ENCODE measurements around the gene LUZP2.
A peak's percentile ranks its signal among the peaks of the same experiment; 100 is the strongest.

The LUZP2 gene

DNA sequence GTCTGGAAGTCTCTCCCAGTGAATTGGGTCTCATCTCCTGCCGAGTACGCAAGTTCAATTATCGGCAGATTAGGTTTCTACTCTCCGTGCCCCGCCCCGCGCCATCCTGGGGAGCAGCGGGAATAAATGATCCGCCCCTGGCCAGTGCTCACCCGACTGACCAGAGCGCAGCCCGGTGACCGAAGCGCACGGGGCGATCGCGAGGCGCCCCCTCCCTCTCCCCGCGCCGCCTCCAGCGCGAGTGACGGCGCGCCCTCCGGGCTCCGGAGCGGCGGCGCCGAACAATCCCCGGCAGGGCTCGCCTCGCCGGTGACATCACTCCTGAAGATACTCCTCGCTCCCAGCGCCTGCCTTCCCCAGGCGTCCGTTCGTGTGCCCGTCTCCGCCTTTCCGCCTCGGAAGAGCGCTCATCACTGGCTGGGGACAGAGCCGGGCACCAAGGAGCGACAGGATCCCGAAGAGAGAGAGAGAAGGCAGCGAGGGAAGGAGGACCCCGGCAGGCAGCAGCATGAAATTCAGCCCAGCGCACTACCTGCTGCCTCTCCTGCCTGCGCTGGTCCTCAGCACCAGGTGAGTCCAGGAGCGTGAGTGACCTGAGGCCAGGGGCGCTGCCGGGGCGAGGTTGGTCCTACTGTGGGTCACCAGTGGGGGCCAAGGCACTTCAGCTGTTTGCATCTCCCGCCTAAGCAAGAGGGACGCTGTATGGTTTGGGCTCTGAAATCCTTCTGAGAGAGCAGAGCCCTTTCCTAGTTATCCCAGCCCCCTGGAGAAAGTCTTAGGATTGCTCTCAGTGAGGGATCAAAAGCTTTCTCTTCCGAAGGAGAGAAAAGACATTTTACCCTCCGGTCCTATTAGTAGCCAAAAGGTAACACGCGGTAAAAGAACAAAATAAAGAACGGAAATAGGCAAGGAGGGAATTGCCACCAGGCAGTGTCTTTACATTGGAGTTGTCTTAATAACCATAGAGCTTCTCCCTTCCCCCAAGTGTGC lies at the start of gene LUZP2:
TSS of gene LUZP2 (plus strand) at position 318 of the 990 bp plus-strand sequence.
- H3K27ac ChIP-seq = peak within 1 kb of the TSS; percentile 69
- TF ChIP-seq ZFX (IDR thresholded peaks at IDR 0.05) = no peak
- TF ChIP-seq, protein P1, sequence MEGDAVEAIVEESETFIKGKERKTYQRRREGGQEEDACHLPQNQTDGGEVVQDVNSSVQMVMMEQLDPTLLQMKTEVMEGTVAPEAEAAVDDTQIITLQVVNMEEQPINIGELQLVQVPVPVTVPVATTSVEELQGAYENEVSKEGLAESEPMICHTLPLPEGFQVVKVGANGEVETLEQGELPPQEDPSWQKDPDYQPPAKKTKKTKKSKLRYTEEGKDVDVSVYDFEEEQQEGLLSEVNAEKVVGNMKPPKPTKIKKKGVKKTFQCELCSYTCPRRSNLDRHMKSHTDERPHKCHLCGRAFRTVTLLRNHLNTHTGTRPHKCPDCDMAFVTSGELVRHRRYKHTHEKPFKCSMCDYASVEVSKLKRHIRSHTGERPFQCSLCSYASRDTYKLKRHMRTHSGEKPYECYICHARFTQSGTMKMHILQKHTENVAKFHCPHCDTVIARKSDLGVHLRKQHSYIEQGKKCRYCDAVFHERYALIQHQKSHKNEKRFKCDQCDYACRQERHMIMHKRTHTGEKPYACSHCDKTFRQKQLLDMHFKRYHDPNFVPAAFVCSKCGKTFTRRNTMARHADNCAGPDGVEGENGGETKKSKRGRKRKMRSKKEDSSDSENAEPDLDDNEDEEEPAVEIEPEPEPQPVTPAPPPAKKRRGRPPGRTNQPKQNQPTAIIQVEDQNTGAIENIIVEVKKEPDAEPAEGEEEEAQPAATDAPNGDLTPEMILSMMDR (conservative IDR thresholded peaks at IDR 0.05) = peak; percentile 47

DNA sequence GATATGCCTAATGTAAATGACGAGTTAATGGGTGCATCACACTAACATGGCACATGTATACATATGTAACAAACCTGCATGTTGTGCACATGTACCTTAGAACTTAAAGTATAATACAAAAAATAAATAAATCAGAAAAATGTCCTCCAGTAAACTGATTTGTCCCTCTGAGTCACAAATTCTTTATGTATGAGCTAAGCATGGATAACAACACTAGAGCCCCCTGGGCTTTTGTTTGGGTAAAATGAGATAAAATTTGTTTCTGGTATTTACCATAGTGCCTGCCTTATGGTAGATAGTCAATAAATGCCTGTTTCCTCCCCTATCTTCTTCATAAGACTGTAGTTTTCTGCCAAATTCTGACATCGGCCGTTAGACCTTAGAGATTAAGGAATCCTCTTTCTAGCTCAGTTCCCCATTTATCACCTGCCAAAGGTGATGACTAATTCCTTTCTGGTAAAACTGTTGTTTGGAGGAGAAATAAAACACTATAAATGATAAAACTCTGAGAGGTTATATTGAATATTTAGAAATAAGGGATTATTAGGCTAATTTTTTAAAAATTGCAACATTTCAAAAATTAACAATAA lies 43.6 kb upstream of the LUZP2 start:
- TF ChIP-seq, protein P1 (conservative IDR thresholded peaks at IDR 0.05) = no peak
- TF ChIP-seq ZFX (IDR thresholded peaks at IDR 0.05) = no peak
- no peak overlapping the region for H3K27ac ChIP-seq

DNA sequence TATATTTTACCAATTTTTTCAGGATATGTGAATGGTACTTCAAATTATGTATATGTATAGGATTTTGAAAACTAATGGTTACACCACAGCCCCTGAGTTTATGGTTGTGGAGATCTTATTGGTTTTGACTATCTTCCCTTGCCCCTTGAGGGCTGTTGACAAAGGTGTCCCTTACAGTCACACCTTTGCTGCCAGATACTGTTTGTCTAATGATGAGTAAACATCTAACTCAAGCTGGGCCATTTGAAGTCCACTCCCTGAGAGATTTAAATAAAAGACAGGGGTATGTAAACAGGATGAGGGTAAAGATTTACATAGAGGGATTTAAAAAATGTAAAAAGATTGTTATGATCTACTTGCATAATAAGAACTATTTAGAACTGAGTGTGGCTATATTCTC lies 38.9 kb upstream of the LUZP2 start:
- H3K27ac ChIP-seq = no peak overlapping the region
- TF ChIP-seq, protein P1 (conservative IDR thresholded peaks at IDR 0.05) = no peak
- no peak for TF ChIP-seq ZFX (IDR thresholded peaks at IDR 0.05)

DNA sequence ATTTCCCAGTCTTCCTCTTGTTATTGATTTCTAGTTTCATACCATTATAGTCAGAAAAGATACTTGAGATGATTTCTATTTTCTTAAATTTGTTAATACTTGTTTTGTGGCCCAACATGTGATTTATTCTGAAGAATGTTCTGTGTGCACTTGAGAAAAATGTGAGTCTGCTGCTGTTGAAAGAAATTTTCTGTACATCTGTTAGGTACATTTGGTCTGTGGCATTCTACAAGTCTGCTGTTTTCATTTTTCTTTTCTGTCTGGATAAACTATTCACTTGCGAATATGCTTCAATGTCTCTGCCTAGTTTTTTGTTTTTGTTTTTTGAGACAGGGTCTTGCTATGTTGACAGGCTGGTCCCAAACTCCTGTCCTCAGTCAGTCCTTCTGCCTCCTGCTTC lies 26.4 kb upstream of the LUZP2 start:
- no peak for TF ChIP-seq ZFX (IDR thresholded peaks at IDR 0.05)
- TF ChIP-seq, protein P1 (conservative IDR thresholded peaks at IDR 0.05) = no peak
- no peak overlapping the region for H3K27ac ChIP-seq

DNA sequence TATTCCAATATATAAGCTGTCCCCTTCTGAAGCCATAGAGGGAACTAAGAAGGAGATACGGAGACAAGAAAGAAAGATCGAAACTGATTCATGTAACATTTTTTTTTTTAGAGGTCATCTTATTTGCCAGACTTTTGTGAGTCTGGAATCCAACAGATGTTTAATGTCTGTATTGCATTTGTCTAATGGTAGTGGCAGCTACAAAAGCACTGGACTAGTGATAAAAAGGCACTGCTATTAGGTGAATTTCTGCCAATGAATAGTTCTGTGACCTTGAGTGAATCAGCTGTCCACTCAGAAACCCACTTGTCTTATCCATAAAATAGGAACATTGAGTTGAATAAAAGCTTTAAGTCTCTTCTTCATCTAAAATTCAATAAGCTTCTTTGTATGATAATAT lies 25.8 kb upstream of the LUZP2 start:
- TF ChIP-seq, protein P1 (conservative IDR thresholded peaks at IDR 0.05) = no peak
- no peak for TF ChIP-seq ZFX (IDR thresholded peaks at IDR 0.05)
- H3K27ac ChIP-seq = no peak overlapping the region

DNA sequence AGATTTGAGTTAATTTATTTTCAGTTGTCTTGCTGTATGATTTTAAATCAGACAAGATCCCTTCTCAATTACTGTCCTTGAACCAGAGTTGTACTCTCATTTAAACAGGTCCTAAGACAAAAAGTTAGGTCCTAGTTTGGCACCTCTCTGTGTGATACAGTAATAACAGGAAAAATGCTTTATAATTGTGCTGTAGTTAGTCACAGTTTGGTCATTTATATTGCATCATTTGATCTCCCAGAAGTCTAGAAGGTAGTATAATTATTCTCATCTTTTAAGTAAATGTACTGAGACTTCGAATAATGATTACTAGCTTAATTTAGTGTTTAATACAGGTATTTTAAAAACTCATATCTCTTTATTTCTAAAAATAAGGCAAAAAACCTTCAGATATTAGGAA lies 18.1 kb upstream of the LUZP2 start:
- H3K27ac ChIP-seq = no peak overlapping the region
- TF ChIP-seq, protein P1 (conservative IDR thresholded peaks at IDR 0.05) = no peak
- no peak for TF ChIP-seq ZFX (IDR thresholded peaks at IDR 0.05)

DNA sequence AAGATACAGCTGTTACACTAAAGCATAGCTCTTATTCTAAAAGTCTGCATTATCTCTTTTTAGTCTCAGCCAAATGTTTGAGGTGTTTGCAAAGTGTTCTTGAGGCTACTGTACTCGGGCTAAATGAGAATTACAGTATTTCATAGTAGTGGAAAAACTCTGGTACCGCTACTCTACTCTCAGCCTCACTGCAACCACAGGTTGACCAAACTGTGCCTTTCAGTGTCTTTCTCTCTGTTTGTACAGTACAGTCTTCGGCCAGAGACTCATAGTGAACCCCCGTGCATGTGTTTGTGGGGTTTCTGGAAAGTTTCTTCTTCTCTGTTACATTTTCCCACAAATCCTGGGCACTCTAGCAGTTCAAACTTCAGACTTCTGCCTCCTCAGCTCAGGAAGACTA lies 7.4 kb upstream of the LUZP2 start:
- TF ChIP-seq ZFX (IDR thresholded peaks at IDR 0.05) = no peak
- TF ChIP-seq, protein P1 (conservative IDR thresholded peaks at IDR 0.05) = no peak
- no peak overlapping the region for H3K27ac ChIP-seq
